GM23338 (cell line): ENCODE data around the gene BICC1. TPM values are rescaled to one million over a fixed set of nuclear protein-coding genes. Genes with fewer than 3 reads are reported as not detected.

Source experiments
- ATAC-seq: fragments of 200-7000 bp; cut with Tn5 transposase; 3 replicates; pipeline ENCODE4 v1.9.1; 2020
- DNase-seq: peaks from one replicate; pipeline ENCODE4 v3.0.0-alpha.2; 2015; ENCODE audit warnings: low spot score
- H2AFZ ChIP-seq: fragments of 200-600 bp; sonication (generic); 2 replicates; pipeline ENCODE4 v1.8.0; 2016; ENCODE audit warnings: antibody characterized with exemption, mild to moderate bottlenecking, moderate library complexity
- H3F3A ChIP-seq: fragments of 200-600 bp; sonication (generic); replicated peaks from 2 replicates; pipeline ENCODE4 v1.8.0; 2017; ENCODE audit warnings: antibody characterized with exemption, mixed run types, low read depth
- H3K27ac ChIP-seq: fragments of 200-600 bp; sonication (generic); 2 replicates; pipeline ENCODE4 v1.6.1; 2016; ENCODE audit warnings: low read depth
- H3K27me3 ChIP-seq: fragments of 200-600 bp; sonication (generic); 2 replicates; pipeline ENCODE4 v1.8.0; 2016; ENCODE audit warnings: mild to moderate bottlenecking, mixed run types, moderate library complexity; ENCODE audit not compliant: insufficient read depth
- H3K36me3 ChIP-seq: fragments of 200-600 bp; sonication (generic); 2 replicates; pipeline ENCODE4 v1.8.0; 2016; ENCODE audit warnings: mild to moderate bottlenecking; ENCODE audit not compliant: insufficient read depth
- H3K4me1 ChIP-seq: fragments of 200-600 bp; sonication (generic); 2 replicates; pipeline ENCODE4 v1.8.0; 2016; ENCODE audit warnings: mild to moderate bottlenecking, moderate library complexity; ENCODE audit not compliant: insufficient read depth
- H3K4me2 ChIP-seq: fragments of 200-600 bp; sonication (generic); 2 replicates; pipeline ENCODE4 v1.7.1; 2017; ENCODE audit warnings: mixed run types
- H3K4me3 ChIP-seq: fragments of 200-600 bp; sonication (generic); 2 replicates; pipeline ENCODE4 v1.6.1; 2016; ENCODE audit warnings: mixed run types
- H3K79me2 ChIP-seq: fragments of 200-600 bp; sonication (generic); replicated peaks from 2 replicates; pipeline ENCODE4 v1.8.0; 2017; ENCODE audit warnings: mild to moderate bottlenecking; ENCODE audit not compliant: insufficient read depth
- H3K9me2 ChIP-seq: fragments of 200-600 bp; sonication (generic); 2 replicates; pipeline ENCODE4 v1.8.0; 2017; ENCODE audit not compliant: insufficient read depth
- H4K20me1 ChIP-seq: fragments of 200-600 bp; sonication (generic); replicated peaks from 2 replicates; pipeline ENCODE4 v1.8.0; 2017; ENCODE audit warnings: mild to moderate bottlenecking; ENCODE audit not compliant: insufficient read depth
- H3K27ac Mint-ChIP-seq: 2 replicates; pipeline ENCODE4 v1.8.0; 2020; ENCODE audit warnings: inconsistent platforms, mild to moderate bottlenecking, moderate library complexity, mixed read lengths
- H3K27me3 Mint-ChIP-seq: 3 replicates; pipeline ENCODE4 v1.8.0; 2022; ENCODE audit warnings: low read depth, mild to moderate bottlenecking, moderate library complexity, mixed read lengths, inconsistent platforms; ENCODE audit not compliant: insufficient read depth, poor library complexity
- H3K36me3 Mint-ChIP-seq: 3 replicates; pipeline ENCODE4 v1.8.0; 2021; ENCODE audit warnings: low read depth, mild to moderate bottlenecking, inconsistent platforms, moderate library complexity, mixed read lengths
- H3K4me1 Mint-ChIP-seq: 3 replicates; pipeline ENCODE4 v1.8.0; 2020; ENCODE audit warnings: mild to moderate bottlenecking, inconsistent platforms, mixed read lengths
- H3K4me3 Mint-ChIP-seq: 3 replicates; pipeline ENCODE4 v1.8.0; 2021; ENCODE audit warnings: moderate library complexity, mild to moderate bottlenecking, inconsistent platforms, mixed read lengths
- H3K9me3 Mint-ChIP-seq: 3 replicates; pipeline ENCODE4 v1.8.0; 2020; ENCODE audit warnings: moderate library complexity, mild to moderate bottlenecking, inconsistent platforms, mixed read lengths
- CREB1 ChIP-seq: fragments of 250-450 bp; sonication (Bioruptor Pico); IDR thresholded peaks from 2 replicates; pipeline ENCODE4 v1.5.0; 2020; ENCODE audit warnings: low read depth, mild to moderate bottlenecking, moderate library complexity
- ETS1 ChIP-seq: IDR thresholded peaks from 2 replicates; pipeline ENCODE4 v1.6.1; 2016; ENCODE audit warnings: antibody characterized with exemption
- EZH2 ChIP-seq: fragments of 200-600 bp; sonication (generic); IDR thresholded peaks from one replicate; pipeline ENCODE4 v1.8.0; 2017; ENCODE audit warnings: antibody characterized with exemption, mild to moderate bottlenecking, low read depth; ENCODE audit not compliant: unreplicated experiment
- EZH2phosphoT487 ChIP-seq: fragments of 200-600 bp; sonication (generic); IDR thresholded peaks from one replicate; pipeline ENCODE4 v1.8.1; 2018; ENCODE audit warnings: antibody characterized with exemption; ENCODE audit not compliant: unreplicated experiment
- JUNB ChIP-seq: IDR thresholded peaks from one replicate; pipeline ENCODE4 v1.6.1; 2016; ENCODE audit warnings: antibody characterized with exemption; ENCODE audit not compliant: unreplicated experiment
- NANOG ChIP-seq: IDR thresholded peaks from 2 replicates; pipeline ENCODE4 v1.6.1; 2016; ENCODE audit warnings: antibody characterized with exemption, borderline replicate concordance
- POLR2AphosphoS5 ChIP-seq: IDR thresholded peaks from 2 replicates; pipeline ENCODE4 v1.6.1; 2016; ENCODE audit warnings: antibody characterized with exemption, low read depth
- REST ChIP-seq: IDR thresholded peaks from one replicate; pipeline ENCODE4 v1.6.1; 2018; ENCODE audit warnings: antibody characterized with exemption; ENCODE audit not compliant: unreplicated experiment
- STAT1 ChIP-seq: IDR thresholded peaks from one replicate; pipeline ENCODE4 v1.6.1; 2016; ENCODE audit warnings: antibody characterized with exemption; ENCODE audit not compliant: unreplicated experiment
- ZNF114 ChIP-seq: fragments of 250-450 bp; sonication (Bioruptor Pico); IDR thresholded peaks from 2 replicates; pipeline ENCODE4 v1.5.0; 2020; ENCODE audit warnings: mild to moderate bottlenecking, moderate library complexity
- polyA plus RNA-seq: library from polyadenylated mRNA; unstranded; fragments of >200 nt; fragmentation: Nextera tagmentation; extraction: Ambion mirVana; gene quantifications from 2 replicates; pipeline ENCODE4 v1.2.1, GENCODE V29; 2016
- total RNA-seq: library from RNA; depleted of rRNA; stranded (reverse); fragments of >200 nt; shearing (Covaris generic); gene quantifications from 2 replicates; pipeline ENCODE4 v1.2.3, GENCODE V29; 2014
- TF ChIP-seq, protein P1 (sequence below), 2 experiments: fragments of 200-600 bp in 1 of 2; sonication (generic) in 1 of 2; conservative IDR thresholded peaks; 2 replicates each; pipeline versions ENCODE4 v1.5.1 to v1.6.1; 2016 to 2017; ENCODE audit warnings: antibody characterized with exemption in 2 of 2, low read depth in 2 of 2, mild to moderate bottlenecking in 2 of 2, moderate library complexity in 1 of 2

Gene BICC1
- total and polyA plus RNA-seq, 2 experiments from 2014 or later = 1.3 to 2.2 TPM

- TF ChIP-seq REST (no peak), ETS1 (no peak), STAT1 (no peak), EZH2 (no peak), NANOG (no peak), JUNB (no peak), ZNF114 (no peak), CREB1 (CRISPR knock-in tag) (no peak)
Measured at GRCh38 chr10:58508316-58508715, 4.4 kb upstream of the BICC1 start (continued).

GRCh38 chr10:58511765-58512490 is 744 bp upstream of the BICC1 start:
- H3F3A ChIP-seq = no peaks in the 10 kb centered on the region; the same call in 1 of the 2 replicates
- DNase-seq (peak; percentile 24), ATAC-seq (peak; percentile 16; the same call in 2 of the 3 replicates)
- H4K20me1 ChIP-seq = no peaks in the 10 kb centered on the region
- no peak overlapping the region for H3K27ac ChIP-seq
- no peaks in the 10 kb centered on the region for H3K36me3 ChIP-seq
- Mint-ChIP-seq H3K36me3 (no peaks in the 10 kb centered on the region; the same call in 2 of the 3 replicates), H3K4me1 (peaks cover 11% of the 10 kb centered on the region), H3K9me3 (no peaks in the 10 kb centered on the region; the same call in 2 of the 3 replicates), H3K27ac (no peak overlapping the region), H3K4me3 (peak overlapping the region; percentile 79), H3K27me3 (peaks cover 31% of the 10 kb centered on the region)
- H3K27me3 ChIP-seq = peaks cover 51% of the 10 kb centered on the region
- peak overlapping the region; percentile 75 for H3K4me3 ChIP-seq
- peaks cover 18% of the 10 kb centered on the region for H3K4me1 ChIP-seq
- peak overlapping the region; percentile 96 for H2AFZ ChIP-seq
- peak overlapping the region; percentile 89 for H3K4me2 ChIP-seq
- H3K79me2 ChIP-seq = no peaks in the 10 kb centered on the region
- H3K9me2 ChIP-seq = no peaks in the 10 kb centered on the region
- no peak for TF ChIP-seq NANOG
- TF ChIP-seq EZH2phosphoT487 = no peak
- TF ChIP-seq REST = no peak
- TF ChIP-seq JUNB = no peak
- no peak for TF ChIP-seq CREB1 (CRISPR knock-in tag)
- TF ChIP-seq POLR2AphosphoS5 = no peak
- no peak for TF ChIP-seq STAT1
- TF ChIP-seq, protein P1, sequence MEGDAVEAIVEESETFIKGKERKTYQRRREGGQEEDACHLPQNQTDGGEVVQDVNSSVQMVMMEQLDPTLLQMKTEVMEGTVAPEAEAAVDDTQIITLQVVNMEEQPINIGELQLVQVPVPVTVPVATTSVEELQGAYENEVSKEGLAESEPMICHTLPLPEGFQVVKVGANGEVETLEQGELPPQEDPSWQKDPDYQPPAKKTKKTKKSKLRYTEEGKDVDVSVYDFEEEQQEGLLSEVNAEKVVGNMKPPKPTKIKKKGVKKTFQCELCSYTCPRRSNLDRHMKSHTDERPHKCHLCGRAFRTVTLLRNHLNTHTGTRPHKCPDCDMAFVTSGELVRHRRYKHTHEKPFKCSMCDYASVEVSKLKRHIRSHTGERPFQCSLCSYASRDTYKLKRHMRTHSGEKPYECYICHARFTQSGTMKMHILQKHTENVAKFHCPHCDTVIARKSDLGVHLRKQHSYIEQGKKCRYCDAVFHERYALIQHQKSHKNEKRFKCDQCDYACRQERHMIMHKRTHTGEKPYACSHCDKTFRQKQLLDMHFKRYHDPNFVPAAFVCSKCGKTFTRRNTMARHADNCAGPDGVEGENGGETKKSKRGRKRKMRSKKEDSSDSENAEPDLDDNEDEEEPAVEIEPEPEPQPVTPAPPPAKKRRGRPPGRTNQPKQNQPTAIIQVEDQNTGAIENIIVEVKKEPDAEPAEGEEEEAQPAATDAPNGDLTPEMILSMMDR (conservative IDR thresholded peaks at IDR 0.05; ENCODE audit: low read depth in 2 of 2) = no peak
